T-helper 1 cell (primary cell): ENCODE data around the gene SGSM1.
"Not testable (repeated sequence)": the region's sequence is repeated elsewhere in the genome, so short reads cannot be mapped to it uniquely, and the experiment has no call there.

Experiments
- DNase-seq, 5 donors: peaks; one replicate each; pipeline ENCODE4 v3.0.0-alpha.2; 2012 to 2020

Gene SGSM1

GRCh38 chr22:24809331-24809730, 3.3 kb downstream of the SGSM1 start:
- DNase-seq, result no peak

GRCh38 chr22:24810043-24810749, 4.2 kb downstream of the SGSM1 start:
- no peak for DNase-seq

GRCh38 chr22:24812950-24813775, 7.2 kb downstream of the SGSM1 start:
- no peak for DNase-seq

DNA sequence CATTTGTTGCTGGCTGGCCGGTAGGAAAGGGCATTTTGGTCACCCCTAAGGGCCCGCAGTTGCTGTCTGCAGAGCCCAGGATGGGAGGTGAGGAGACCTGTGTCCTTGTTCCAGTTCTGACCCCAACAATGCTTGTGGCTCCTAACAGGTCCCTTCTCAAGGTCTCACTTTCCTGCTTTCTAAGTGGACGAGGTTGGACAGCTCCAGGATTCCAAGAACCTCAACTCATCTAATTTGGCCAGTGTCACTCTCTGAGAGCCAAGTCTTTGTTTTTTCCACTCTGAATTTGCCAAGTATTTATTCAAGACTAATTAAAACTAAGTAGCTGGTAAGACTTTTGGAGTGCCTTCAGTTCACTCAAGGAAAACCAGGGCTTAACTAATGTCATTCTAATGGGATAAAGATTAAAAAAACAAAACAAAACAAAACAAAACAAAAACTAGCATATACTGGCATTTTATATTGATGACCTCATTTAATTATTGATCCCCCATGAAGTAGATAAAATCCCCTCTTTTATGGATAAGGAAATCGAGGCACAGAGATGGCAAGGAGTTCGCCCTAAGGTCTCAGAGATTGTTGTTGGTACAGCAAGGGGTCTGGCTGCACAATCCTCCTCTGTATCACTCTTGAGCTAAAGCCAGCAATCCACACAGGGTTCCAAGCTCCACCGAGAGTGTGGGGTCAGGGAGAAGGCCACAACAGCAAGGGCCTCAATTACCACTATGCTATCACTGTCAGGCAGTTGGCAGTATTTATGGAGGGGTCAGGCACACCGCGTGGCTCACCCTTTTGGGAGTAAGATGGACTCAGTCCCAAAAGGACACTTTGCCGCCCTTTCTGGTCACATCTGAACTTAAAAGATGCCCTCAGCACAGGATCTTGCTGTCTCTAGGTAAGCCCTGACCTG, 8.1 kb downstream of the SGSM1 start:
- no peak for DNase-seq

- DNase-seq, result no peak
These were observed 10.8 kb downstream of the SGSM1 start for GRCh38 chr22:24816806-24817205.

DNA sequence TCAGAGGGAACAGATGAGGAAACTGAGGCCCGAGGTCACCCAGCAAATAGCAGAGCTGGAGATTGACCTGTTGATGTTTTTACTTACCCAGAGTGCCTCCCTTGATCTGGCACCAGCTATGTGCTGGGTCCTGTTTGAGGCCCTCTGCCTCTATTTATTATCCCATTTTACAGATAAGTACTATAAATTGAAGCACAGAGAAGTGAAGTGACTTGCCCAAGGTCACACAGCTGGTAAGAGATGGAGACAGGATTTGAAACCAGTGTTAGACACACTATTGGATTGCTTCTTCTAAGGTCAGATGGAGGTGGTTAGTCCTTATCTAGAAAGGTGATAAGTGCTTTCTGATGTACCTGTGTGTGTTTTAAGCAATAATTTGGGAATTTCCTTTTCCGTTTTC, 13.5 kb downstream of the SGSM1 start:
- DNase-seq, result no peak

DNA sequence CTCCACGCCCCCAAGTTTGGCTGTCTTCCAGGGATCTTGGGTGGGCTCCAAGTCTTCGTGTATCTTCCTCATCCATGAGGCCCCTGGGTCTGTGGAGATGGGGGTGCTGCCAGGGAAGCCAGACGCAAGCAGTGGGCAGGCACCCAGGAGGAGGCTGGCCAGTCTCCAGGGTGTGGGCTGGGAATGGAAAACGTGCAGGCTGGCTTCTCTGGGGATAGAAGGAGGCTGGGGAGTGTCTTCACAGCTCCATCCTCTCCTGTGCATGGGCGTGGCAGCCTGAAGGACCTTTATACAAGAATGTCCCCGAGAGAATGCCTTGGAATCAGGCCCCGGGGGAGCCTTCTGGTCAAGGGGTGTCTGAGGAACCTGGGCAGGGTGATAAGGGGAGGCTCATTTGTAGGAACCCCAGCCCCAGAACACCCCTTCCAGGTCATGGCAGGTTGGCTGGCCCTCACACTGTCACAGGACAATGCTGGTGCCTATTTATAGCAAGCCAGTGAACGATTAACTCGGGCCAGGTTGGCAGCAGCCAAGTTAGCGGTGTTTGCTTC, 14.0 kb downstream of the SGSM1 start:
- DNase-seq, result no peak

DNA sequence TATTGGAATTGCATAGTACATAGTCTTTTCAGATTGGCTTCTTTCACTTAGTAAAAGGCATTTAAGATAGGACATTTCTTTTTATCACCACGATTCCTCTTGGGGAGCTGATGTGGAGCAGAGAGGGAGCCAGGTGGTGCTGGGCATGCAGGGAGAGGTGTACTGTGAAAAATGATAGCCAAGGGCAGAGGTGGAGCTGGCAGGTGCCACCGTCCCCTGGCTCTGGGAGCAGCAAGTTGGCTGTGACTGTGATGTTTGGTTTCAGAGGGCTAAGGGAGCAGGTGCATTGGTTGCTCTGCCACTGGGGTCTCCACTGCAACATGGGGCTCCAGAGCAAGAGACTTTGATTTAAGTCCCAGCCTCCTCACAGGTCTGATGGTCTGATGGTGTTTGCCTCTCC, 16.5 kb downstream of the SGSM1 start:
- no peak for DNase-seq

GRCh38 chr22:24823787-24824186, 17.8 kb downstream of the SGSM1 start:
- DNase-seq, result no peak

DNA sequence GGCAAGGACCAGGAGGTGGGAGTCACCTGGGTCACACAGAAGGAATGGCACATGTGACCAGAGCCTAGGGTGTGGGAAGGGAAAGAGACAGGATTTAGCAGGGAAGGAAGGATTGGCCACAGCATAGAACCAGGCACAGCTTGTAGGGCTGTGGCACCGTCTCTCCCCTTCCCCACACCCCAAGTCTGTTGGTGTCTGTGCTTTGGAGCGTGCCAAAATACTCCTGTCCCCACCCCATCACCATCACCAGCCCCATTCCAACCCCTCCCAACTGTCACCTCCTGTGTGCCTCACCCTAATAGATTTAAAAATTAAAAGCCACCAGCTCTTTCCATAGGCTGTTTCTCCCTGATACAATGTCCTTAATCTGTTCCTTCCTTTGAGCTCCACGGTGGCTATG, 18.2 kb downstream of the SGSM1 start:
- no peak for DNase-seq

DNA sequence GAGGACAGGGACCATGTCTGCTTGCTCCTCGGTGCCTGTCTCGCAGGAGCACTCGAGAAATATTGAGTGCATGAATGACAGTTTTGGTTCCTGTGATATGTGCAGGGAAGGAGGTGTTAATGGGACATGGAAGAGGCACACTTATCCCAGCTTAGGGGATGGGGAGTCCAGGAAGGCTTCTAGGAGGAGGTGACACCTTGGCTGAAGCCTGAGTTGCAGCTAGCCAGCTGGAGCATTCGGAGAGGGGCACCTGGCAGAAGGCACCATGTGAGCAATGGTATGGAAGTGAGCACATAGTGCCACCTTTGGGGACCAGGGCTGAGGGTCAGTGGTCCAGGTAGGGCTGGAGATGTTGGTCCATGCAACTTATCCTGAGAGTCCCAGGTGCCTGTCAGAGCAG, 18.9 kb downstream of the SGSM1 start:
- DNase-seq, result no peak

GRCh38 chr22:24826710-24827285, 20.8 kb downstream of the SGSM1 start:
- DNase-seq, result no peak

- no peak for DNase-seq
These were observed 21.3 kb downstream of the SGSM1 start for GRCh38 chr22:24827296-24827695.

- DNase-seq, result no peak
These were observed 24.4 kb downstream of the SGSM1 start for GRCh38 chr22:24830205-24830979.

DNA sequence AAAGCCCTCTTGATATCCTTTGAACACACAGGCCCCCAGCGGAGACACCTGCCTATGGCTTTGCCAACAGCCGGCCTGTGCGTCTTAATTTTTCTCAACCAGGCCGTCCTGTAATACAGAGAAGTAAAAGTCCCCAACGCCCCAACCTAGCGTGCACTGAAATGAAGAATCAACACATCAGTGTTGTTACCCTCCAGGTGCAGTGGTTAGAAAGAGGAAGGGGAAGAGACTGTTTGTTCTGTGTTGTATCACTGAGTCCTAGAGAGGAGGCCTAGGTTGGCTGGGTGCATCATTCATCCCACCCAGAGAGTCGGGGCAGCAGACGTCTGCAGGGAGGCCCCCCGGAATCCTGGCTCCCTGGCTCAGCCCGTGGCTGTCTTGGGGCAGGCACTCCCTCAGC, 25.7 kb downstream of the SGSM1 start:
- no peak for DNase-seq

DNA sequence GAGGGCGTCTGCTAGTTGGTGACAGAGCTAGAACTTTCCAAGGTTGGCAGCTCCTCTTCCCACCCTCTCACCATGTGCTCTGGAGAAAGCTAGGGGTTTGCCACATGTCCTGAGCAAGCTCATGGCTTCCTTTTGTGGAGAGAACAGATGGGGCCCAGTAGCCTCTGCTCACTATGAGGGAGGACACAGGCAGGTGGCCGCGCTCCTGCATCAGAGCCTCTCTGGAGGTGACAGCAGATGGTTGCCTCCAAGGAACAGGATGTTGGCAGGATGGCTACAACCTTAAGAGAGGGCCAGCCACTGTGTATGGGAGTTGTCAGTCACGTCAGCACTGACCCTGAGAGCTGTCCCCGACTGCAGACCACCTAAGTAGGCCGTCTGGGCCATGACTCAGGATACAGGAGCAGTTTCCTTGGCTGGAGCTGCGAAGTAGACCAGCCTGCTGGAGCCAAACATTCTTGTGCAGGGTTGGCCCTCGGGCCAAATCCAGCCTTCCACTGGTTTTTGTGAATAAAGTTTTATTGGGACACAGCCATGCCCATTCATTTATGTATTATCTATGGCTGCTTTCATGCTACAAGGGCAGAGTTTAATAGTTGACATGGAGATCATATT, 28.0 kb downstream of the SGSM1 start:
- DNase-seq, result no peak

- DNase-seq, result no peak
These were observed 29.0 kb downstream of the SGSM1 start for GRCh38 chr22:24834845-24835570.

GRCh38 chr22:24836282-24836681, 30.3 kb downstream of the SGSM1 start:
- DNase-seq, result no peak

GRCh38 chr22:24837517-24837916, 31.5 kb downstream of the SGSM1 start:
- DNase-seq, result not testable (repeated sequence)

DNA sequence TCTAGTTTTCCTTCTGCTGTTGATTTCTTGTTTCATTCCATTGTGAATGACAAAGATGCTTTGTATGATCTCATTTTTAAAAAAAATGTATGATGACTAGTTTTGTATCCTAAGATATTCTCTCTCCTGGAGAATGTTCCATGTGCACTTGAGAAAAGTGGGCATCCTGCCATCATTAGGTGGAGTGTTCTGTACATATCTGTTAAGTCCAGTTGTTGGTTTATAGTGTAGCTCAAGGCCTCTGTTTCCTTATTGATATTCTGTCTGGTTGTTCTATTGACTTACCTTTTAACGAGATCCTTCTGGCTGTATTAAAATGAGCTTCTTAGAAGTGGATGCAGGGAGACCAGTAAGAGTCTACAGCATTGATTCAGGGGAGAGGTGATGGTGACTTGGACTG, 35.2 kb downstream of the SGSM1 start:
- no peak for DNase-seq

GRCh38 chr22:24843048-24843447, 37.0 kb downstream of the SGSM1 start:
- DNase-seq, result no peak
